Anterior cingulate cortex (tissue), 58 donors: ENCODE data around the gene IFNL4.
"Not testable (repeated sequence)": the region's sequence is repeated elsewhere in the genome, so short reads cannot be mapped to it uniquely, and the experiment has no call there.

Experiments
- DNase-seq, 58 donors: peaks; one replicate each; lab custom pipeline; 2025; lab: John Stamatoyannopoulos, UW

IFNL4 gene

GRCh38 chr19:39261704-39262103, 13.0 kb upstream of the IFNL4 start:
- DNase-seq: no peak

GRCh38 chr19:39257227-39257626, 8.6 kb upstream of the IFNL4 start:
- DNase-seq: no peak

DNA sequence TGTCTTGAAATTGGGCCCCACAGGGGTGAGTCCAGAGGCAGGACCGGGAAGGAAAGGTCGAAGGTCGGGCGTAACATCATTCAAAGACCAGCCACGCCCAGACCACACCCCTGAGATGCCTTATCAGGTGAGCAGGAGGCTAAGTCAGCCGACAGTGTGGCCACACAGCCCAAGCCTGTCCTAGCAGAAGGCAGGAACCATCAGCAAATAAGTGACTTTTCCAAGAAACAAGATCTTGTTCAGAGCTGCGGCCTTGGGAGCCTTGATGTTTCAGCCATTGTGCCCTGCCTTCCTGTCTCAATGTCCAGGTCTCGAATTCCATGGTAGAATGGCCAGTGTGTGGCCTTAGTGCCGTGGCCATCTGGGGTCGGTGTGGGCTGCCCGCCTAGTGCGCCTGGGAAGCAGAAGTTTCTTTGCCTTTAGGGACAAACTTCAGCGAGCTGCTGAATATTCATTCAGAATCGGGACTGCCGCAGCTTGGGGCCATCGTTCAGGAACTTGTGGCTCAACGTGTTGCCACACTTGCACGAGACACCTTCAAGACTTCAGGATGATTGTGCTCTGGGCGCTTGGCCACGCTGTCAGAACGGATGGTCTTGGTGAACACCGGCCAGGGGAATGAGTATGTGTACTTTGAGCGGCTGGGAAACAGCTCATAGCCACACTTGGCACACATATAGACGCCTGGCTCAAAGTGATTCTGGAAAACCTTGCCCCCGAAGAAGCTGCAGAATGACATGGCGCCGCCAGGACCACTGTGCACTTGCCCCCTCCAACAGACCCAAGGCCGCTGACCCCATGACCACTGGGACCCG, 6.1 kb upstream of the IFNL4 start:
- DNase-seq: no peak

DNA sequence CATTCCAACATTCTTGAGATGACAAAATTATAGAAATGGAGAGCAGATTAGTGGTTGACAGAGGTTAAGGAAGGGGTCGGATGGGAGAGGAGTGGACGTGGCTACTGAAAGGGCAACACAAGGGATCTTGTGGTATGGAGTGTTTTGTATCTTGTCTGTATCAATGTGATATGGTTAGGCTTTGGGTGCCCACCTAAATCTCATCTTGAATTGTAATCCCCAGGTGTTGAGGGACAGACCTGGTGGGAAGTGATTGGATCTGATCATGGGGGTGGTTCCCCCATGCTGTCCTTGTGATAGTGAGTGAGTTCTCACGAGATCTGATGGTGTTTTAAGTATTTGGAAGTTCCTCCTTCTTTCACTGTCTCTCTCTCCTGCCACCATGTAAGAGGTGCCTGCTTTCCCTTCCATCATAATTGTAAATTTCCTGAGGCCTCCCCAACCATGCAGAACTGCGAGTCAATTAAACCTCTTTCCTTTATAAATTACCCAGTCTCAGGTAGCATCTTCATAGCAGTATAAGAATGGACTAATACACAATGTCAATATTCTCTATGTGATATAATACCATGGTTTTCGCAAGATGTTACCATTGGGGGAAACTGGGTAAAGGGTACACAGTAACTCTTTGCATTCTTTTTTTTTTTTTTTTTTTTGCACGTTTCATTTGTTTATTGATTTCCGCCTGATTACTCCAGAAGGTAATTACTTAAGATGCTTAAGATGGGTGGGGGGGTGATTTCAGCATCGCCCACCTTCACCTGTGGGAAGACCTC, 4.9 kb upstream of the IFNL4 start:
- no peak for DNase-seq

DNA sequence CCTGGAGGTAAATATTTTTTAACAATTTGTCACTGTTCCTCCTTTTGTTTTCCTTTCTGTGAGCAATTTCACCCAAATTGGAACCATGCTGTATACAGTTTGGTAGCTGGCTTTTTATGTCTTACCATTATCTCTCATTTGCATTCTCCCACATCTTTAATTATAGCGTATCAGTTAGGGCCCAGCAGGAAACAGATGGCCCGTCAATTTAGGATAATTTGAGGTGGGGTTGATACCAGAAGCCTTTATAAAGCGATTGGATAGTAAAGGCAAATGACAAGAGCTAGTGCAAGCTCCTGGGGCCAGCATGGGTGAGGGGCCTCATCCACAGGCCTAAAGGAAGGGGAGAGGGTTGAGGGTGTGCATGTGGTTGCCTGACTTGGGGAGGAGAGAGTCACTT, 3.8 kb upstream of the IFNL4 start:
- DNase-seq: no peak

DNA sequence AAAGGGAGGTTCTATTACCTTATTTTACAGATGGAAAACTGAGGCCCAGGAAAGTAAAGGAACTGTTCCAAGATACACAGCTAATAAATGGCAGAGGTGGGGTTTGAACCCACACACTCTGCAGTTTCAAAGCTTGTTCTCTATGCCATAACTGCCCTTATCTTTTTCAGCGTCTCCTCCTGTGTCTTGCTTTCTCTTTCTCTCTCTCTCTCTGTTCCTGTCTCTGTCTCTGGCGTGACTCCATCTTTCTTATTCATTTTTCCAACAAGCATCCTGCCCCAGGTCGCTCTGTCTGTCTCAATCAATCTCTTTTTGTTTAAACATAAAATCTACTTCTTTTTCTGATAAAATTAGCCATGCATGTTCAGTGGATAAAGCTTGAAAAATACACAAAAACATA, 3.2 kb upstream of the IFNL4 start:
- DNase-seq: no peak

DNA sequence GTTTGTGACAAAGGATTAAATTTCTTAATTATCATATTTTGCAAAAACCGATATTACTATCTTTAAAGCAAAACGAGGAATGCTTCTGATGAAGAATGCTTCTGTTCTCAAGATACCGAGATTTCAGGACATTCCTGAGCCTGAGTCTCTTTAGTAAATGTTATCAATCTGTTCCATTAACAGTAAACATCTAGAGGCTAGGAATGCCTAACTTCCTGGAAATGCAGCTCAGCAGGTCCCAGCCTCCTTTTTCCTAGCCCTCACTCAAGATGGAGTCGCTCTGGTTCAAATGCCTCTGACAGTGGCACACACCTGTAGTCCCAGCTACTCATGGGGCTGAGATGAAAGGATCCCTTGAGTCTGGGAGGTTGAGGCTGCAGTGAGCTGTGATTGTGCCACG, 2.4 kb upstream of the IFNL4 start:
- DNase-seq: no peak

GRCh38 chr19:39247701-39248664, 673 bp downstream of the IFNL4 start:
- no peak for DNase-seq

DNA sequence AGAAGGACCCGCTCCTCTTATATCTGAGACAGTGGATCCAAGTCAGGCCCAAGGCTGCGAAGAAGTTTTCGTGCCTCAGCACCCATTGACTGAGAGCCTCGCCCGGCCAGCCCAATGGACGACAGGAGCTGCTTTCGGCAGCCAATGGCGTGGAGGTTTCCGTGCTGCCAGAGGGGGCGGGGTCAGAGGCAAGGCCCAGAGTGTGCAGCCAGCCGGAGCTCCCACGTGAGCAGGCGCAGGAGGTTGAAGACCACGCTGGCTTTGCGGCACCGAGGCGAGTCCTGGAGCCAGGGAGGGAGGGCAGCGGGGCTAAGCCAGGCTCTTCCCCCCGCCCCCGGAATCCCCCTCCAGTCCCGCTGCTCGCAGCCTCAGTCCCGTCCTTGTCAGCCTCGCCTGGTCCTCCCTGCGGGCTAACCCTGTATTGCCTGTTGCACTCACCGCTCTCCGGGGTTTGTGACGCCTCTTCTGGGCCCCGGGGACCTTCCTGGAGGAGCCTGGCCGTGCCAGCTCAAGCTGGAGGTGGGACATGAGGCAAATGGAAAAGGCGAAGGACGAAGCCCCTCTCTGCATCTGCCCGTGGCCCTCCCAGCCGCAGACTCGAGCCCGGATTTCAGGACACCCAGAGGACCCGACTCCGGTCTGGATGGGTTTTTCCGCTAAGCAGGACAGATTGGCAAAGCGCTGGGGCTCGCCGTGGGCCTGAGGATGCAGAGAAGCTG, 1.5 kb downstream of the IFNL4 start:
- DNase-seq: peak in 24 of 58 donors; percentile 2 to 51 (median 12)

DNA sequence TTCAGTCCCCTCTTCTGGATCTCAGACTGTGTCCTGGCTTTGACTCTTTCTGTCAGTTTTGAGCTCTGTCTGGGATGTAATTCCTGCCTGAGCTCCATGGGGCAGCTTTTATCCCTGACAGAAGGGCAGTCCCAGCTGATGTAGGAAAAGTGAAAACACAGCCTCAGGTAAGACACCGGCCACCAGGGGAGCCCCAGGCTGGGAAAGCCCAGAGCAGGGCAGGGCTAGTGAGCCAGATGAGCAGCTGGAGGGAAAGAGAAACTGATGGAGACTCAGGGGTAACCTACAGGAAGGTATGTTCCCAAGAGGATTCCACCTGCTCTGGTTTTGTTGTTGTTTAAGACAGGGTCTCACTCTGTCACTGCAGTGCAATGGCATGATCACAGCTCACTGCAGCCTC, 3.5 kb downstream of the IFNL4 start:
- not testable (repeated sequence) for DNase-seq

- DNase-seq: not testable (repeated sequence)
Observed at GRCh38 chr19:39244410-39245100, 4.1 kb downstream of the IFNL4 start, which contains the start of gene IFNL3. Gene IFNL3 (minus strand): TSS chr19:39245006. CDS start chr19:39244967, 39 bp downstream.

- DNase-seq: not testable (repeated sequence)
Observed at GRCh38 chr19:39243741-39244140, 4.9 kb downstream of the IFNL4 start.

DNA sequence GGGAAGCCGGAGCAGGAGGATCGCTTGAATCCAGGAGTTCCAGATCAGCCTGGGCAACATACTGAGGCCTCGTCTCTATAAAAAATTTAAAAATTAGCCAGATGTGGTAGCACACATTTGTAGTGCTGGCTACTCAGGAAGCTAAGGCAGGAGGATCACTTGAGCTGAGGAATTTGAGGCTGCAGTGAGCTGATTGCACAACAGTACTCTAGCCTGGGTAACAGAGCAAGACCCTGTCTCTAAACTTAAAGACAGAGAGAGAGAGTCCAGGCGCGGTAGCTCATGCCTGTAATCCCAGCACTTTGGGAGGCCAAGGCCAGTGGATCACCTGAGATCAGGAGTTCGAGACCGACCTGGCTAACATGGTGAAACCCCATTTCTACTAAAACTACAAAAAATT, 8.2 kb downstream of the IFNL4 start:
- DNase-seq: no peak

DNA sequence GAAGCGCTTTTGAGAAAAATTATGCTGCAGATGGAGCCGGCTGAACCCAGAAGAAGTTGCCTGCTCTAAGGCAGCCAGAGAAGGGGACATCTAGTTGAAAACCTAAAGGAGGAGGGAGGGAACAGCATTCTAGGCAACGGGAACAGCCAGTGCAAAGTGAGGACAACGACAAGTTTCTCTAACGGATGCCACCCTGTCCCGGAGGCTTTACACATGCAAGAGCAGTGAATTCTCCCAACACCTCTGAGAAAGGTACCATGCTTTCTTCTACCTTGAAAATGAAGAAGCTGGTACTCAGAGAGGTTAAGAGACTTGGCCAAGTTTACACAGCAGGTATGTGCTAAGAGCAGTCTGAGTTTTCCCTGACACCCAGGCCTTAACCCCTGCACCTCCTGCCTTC, 9.7 kb downstream of the IFNL4 start:
- DNase-seq: no peak

GRCh38 chr19:39238209-39238608, 10.4 kb downstream of the IFNL4 start:
- DNase-seq: no peak

DNA sequence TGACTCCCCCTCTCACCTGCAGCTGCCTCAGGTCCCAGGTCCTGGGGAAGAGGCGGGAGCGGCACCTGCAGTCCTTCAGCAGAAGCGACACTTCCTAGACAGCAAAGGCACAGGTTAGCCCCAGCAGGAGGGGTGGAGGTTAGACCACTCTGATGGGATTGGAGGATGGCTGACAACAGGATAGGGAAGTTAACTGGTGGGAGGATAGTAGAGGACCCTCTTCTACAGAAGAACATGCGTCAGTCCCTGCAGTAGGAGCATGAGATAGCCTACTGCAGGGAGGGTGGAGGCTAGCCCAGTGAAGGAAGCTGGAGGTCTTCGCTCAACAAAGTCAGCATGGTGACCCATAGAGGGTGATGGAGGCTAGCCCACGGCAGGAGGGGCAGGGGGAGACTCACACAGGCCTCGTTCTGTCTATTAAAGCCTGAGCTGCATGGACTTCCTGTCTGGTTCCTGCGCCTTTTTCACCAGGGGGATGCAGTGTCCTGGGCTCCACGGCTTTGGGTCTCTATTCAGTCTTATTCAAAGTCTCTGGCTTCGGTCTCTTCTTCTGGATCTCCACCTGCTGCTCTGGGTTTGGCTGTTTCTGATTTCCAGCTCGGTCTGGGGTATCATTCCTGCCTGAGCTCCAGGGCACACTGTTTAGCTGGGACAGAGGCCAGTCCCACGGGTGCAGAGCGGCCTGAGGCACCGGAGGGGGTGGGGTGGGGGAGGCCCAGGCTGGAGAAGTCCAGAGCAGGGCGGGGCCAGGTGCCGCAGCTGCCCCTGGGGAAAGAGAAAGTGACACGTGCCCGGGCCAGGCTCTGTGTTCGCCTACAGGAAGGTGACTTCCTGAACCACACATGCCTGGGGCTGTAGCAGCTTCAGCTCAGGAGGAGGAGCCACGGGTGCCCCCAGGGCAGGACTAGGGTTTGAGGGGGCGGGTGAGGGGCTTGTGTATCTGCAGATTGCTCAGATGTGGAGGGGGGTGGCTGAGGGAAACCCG, 11.2 kb downstream of the IFNL4 start:
- no peak for DNase-seq

DNA sequence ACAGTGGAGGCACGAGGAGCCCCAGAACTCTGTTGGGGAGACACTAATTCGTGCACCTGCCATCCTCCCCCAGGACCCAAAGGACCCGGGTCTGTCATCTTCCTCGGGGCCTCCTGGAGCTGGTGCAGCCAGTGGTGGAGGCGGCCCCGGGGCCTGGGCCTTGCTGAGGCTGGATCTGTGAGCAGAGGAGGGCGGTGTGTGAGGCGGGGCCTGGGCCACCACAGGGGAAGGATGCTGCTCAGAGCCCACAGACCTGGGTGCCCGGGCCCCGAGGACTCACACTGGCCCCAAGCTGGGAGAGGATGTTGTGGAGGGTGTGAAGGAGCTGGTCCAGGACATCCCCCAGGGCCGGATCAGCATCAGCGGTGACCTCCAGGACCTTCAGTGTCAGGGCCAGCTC, 12.1 kb downstream of the IFNL4 start:
- DNase-seq: no peak

- DNase-seq: no peak
Observed at GRCh38 chr19:39232708-39233107, 15.9 kb downstream of the IFNL4 start.
